Measurements from ENCODE around the gene DYSF.

DNA sequence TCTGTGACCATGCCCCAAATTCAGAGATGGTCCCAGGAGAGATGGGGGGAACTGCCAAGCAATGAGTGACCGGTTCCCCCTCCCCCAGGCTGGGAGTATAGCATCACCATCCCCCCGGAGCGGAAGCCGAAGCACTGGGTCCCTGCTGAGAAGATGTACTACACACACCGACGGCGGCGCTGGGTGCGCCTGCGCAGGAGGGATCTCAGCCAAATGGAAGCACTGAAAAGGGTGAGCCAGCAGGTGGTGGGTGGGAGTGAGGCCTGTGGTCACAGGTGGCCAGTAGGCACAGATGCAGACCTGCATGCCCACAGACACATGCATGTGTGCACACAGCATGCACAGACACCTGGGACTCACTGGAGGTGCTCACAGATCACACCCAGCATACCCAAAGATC, 117.2 kb downstream of the DYSF start:
- TF ChIP-seq, protein P1, sequence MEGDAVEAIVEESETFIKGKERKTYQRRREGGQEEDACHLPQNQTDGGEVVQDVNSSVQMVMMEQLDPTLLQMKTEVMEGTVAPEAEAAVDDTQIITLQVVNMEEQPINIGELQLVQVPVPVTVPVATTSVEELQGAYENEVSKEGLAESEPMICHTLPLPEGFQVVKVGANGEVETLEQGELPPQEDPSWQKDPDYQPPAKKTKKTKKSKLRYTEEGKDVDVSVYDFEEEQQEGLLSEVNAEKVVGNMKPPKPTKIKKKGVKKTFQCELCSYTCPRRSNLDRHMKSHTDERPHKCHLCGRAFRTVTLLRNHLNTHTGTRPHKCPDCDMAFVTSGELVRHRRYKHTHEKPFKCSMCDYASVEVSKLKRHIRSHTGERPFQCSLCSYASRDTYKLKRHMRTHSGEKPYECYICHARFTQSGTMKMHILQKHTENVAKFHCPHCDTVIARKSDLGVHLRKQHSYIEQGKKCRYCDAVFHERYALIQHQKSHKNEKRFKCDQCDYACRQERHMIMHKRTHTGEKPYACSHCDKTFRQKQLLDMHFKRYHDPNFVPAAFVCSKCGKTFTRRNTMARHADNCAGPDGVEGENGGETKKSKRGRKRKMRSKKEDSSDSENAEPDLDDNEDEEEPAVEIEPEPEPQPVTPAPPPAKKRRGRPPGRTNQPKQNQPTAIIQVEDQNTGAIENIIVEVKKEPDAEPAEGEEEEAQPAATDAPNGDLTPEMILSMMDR (IDR thresholded peaks at IDR 0.05 in 2 of 3, conservative IDR thresholded peaks at IDR 0.05 in 1 of 3; ENCODE audit: borderline replicate concordance in 1 of 3, insufficient read depth in 1 of 3, low read depth in 2 of 3, low read length in 2 of 3): no peak
- TF ChIP-seq, protein P2, sequence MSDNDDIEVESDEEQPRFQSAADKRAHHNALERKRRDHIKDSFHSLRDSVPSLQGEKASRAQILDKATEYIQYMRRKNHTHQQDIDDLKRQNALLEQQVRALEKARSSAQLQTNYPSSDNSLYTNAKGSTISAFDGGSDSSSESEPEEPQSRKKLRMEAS (IDR thresholded peaks at IDR 0.05): no peak
- TF ChIP-seq JUND (IDR thresholded peaks at IDR 0.05): no peak
- TF ChIP-seq ELF1 (IDR thresholded peaks at IDR 0.05; ENCODE audit: borderline replicate concordance, low read depth): no peak
- TF ChIP-seq FOSL1 (IDR thresholded peaks at IDR 0.05; ENCODE audit: low read depth): no peak
- TF ChIP-seq POLR2A (IDR thresholded peaks at IDR 0.05; ENCODE audit: borderline replicate concordance, extremely low read depth, insufficient read depth, insufficient read length): no peak
